ENCODE data around the gene TGM3. TPM values are rescaled to one million over a fixed set of nuclear protein-coding genes. Genes with fewer than 3 reads are reported as not detected.

The TGM3 gene
- total RNA-seq, 4 donors from 2014 or later, result 64.1 to 130 (median 104) TPM

GRCh38 chr20:2333821-2334220, 38.0 kb downstream of the TGM3 start:
- WGBS, 2 donors, result 79 to 81% methylated on average over 6 of the region's 6 CpGs
- intact Hi-C loops (cut with DNase I; ENCODE audit: low total_unique reads), result no loop called here
- peak in 1 of 2 donors; percentile 63 for DNase-seq (ENCODE audit: low spot score in 2 of 2)
- TF ChIP-seq POLR2A (IDR thresholded peaks at IDR 0.05) (no peak), CTCF (IDR thresholded peaks at IDR 0.05) (no peak)
- no peak overlapping the region for H3K4me3 ChIP-seq (ENCODE audit: low read depth, poor library complexity, severe bottlenecking)

- WGBS, 2 donors, result 74 to 77% methylated on average over 9 of the region's 9 CpGs
- DNase-seq (ENCODE audit: low spot score in 2 of 2), result peak in 1 of 2 donors; percentile 59
Measured at GRCh38 chr20:2335096-2335870, 39.5 kb downstream of the TGM3 start.

GRCh38 chr20:2336471-2336870, 40.7 kb downstream of the TGM3 start:
- WGBS, 2 donors, result 68 to 71% methylated on average over 4 of the region's 4 CpGs
- no peak for DNase-seq (ENCODE audit: low spot score in 2 of 2)

More at GRCh38 chr20:2335096-2335870, 39.5 kb downstream of the TGM3 start:
- intact Hi-C loops (cut with DNase I; ENCODE audit: low total_unique reads), result no loop called here
- H3K4me3 ChIP-seq (ENCODE audit: low read depth, poor library complexity, severe bottlenecking), result no peak overlapping the region
- no peak for TF ChIP-seq CTCF (IDR thresholded peaks at IDR 0.05)
- no peak for TF ChIP-seq POLR2A (IDR thresholded peaks at IDR 0.05)

GRCh38 chr20:2337142-2337541, 41.3 kb downstream of the TGM3 start:
- TF ChIP-seq POLR2A (IDR thresholded peaks at IDR 0.05), result no peak
- no peak for TF ChIP-seq CTCF (IDR thresholded peaks at IDR 0.05)
- H3K4me3 ChIP-seq (ENCODE audit: low read depth, poor library complexity, severe bottlenecking), result no peak overlapping the region
- peak in 1 of 2 donors; percentile 15 for DNase-seq (ENCODE audit: low spot score in 2 of 2)
- 61 to 71% methylated on average over 5 of the region's 5 CpGs for WGBS, 2 donors
- intact Hi-C loops (cut with DNase I; ENCODE audit: low total_unique reads), result no loop called here

More at GRCh38 chr20:2336471-2336870, 40.7 kb downstream of the TGM3 start:
- intact Hi-C loops (cut with DNase I; ENCODE audit: low total_unique reads), result no loop called here
- TF ChIP-seq POLR2A (IDR thresholded peaks at IDR 0.05) (no peak), CTCF (IDR thresholded peaks at IDR 0.05) (no peak)
- H3K4me3 ChIP-seq (ENCODE audit: low read depth, poor library complexity, severe bottlenecking), result no peak overlapping the region

GRCh38 chr20:2338411-2339066, 42.7 kb downstream of the TGM3 start:
- intact Hi-C loops (cut with DNase I; ENCODE audit: low total_unique reads), result no loop called here
- no peak overlapping the region for H3K4me3 ChIP-seq (ENCODE audit: low read depth, poor library complexity, severe bottlenecking)
- DNase-seq (ENCODE audit: low spot score in 2 of 2), result no peak
- WGBS, 2 donors, result 75 to 76% methylated on average over 5 of the region's 5 CpGs
- TF ChIP-seq CTCF (IDR thresholded peaks at IDR 0.05) (no peak), POLR2A (IDR thresholded peaks at IDR 0.05) (no peak)

All from lower leg skin (tissue), 4 donors.